Central memory CD8-positive, alpha-beta T cell (primary cell): ENCODE data around the gene C20orf96.
"Not testable (repeated sequence)": the region's sequence is repeated elsewhere in the genome, so short reads cannot be mapped to it uniquely, and the experiment has no call there.

Source experiments
- ATAC-seq: fragments of 150-1000 bp; cut with Tn5 transposase; replicated peaks from 2 replicates; pipeline ENCODE4 v1.10.0; 2022; ENCODE audit warnings: mild to moderate bottlenecking, moderate FRiP score, moderate number of reproducible peaks; ENCODE audit not compliant: poor library complexity, severe bottlenecking; ENCODE audit errors: extremely low read depth
- DNase-seq, 2 donors: peaks; one replicate each; pipeline ENCODE4 v3.0.0; 2021; ENCODE audit warnings: low spot score in 2 of 2
- H3K27ac Mint-ChIP-seq: one replicate; pipeline ENCODE4 v1.8.0; 2022; ENCODE audit warnings: low read depth, mild to moderate bottlenecking, moderate library complexity, mixed read lengths
- H3K27me3 Mint-ChIP-seq: one replicate; pipeline ENCODE4 v1.8.0; 2022; ENCODE audit warnings: mixed read lengths
- H3K36me3 Mint-ChIP-seq: one replicate; pipeline ENCODE4 v1.8.0; 2022; ENCODE audit warnings: mild to moderate bottlenecking, moderate library complexity, mixed read lengths; ENCODE audit not compliant: insufficient read depth
- H3K4me1 Mint-ChIP-seq: one replicate; pipeline ENCODE4 v1.8.0; 2022; ENCODE audit warnings: mixed read lengths
- H3K4me3 Mint-ChIP-seq: one replicate; pipeline ENCODE4 v1.8.0; 2022; ENCODE audit warnings: mild to moderate bottlenecking, moderate library complexity, mixed read lengths
- H3K9me3 Mint-ChIP-seq: one replicate; pipeline ENCODE4 v1.8.0; 2022; ENCODE audit warnings: mixed read lengths

The C20orf96 gene

DNA sequence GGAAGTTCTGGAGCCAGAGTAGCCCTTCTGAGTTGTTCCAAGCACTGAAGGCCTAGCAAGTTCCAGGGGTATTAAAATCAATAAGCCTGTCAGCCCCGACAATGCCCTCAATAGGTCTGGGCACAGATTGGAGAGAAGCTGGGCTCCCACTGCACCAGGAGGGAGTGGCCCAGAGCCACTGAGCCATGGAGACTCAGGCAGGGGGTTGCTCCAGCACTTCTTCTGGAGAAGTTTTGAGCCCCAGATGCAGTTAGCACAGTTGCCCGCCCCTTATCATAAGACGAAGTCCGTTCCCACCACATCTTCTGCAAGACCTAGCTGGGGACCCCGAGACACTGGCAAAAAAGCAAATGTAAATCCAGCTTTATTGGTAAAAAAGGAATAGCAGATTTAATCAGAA, 20.0 kb downstream of the C20orf96 start:
- no peak for ATAC-seq
- DNase-seq: no peak
- peaks cover 11% of the 10 kb centered on the region for H3K4me1 Mint-ChIP-seq
- H3K36me3 Mint-ChIP-seq: no peaks in the 10 kb centered on the region
- no peaks in the 10 kb centered on the region for H3K9me3 Mint-ChIP-seq
- peaks cover 18% of the 10 kb centered on the region for H3K27me3 Mint-ChIP-seq
- H3K4me3 Mint-ChIP-seq: no peak overlapping the region
- no peak overlapping the region for H3K27ac Mint-ChIP-seq

DNA sequence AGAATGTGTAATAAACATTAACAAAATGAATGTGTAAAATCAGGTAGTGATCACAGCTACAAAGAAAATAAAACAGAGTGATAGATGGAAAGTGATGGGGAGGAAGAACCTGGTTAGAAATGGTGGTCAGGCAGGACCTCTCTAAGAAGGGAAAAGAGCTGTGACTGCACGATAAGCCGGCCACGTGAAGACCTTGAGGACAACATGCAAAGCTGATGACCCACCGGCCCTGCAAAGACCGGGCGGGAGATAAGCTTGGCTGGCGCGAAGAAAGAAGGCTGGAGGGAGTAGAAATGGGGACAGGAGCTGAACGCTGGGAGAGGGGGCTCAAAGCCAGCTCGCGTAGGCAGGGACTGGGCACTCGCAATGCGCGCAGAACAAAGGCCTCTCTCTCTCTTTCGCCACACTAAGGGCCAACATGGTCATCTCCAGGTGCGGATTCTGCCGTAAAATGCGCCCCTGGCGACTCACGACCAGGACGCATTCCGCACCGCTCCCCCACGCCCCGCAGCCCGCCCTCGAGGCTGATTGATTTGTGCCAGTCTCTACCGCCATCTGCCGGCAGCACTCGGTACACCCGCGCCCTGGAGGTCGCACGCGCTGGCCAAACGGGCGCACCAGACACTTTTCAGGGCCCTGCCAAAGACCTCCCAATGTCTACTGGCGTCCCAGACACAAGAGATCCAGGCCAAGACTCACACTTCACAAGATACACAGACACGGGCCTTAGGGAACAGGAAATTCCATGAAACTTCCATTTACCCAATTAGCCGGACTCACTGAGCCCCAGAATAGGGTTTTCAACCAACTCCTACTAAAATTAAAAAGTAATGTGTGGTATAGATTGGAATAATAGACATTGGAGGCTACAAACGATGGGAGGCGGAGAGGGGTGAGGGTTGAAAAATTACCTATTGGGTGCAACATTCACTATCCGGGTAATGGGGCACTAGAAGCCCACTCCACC, 23.7 kb downstream of the C20orf96 start:
- peak; percentile 92 for ATAC-seq
- peaks cover 11% of the 10 kb centered on the region for H3K4me1 Mint-ChIP-seq
- DNase-seq: peak; percentile 78 to 90
- H3K4me3 Mint-ChIP-seq: peak overlapping the region; percentile 86
- H3K27me3 Mint-ChIP-seq: peaks cover 18% of the 10 kb centered on the region
- no peaks in the 10 kb centered on the region for H3K9me3 Mint-ChIP-seq
- no peak overlapping the region for H3K27ac Mint-ChIP-seq
- no peaks in the 10 kb centered on the region for H3K36me3 Mint-ChIP-seq

DNA sequence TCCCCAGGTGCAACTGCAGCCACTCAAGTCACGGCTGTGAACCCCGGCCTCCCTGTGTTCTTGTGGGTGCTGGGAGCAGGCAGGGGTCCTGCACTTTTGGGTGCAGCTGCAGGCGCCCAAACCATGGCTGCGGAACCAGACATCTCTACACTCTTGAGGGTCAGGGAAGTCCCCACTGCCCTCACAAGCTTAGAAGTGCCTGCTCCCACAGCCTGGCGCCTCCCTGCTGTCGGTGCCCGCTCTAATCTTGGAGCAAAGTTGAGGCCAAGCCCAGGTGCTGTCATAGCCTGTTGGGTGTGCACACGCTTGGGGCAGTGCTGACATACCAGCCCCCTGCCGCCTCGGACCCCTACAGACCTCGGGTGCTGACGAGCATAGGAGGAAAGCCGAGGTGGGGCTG, 26.8 kb downstream of the C20orf96 start:
- no peak for ATAC-seq
- H3K27me3 Mint-ChIP-seq: peaks cover 22% of the 10 kb centered on the region
- no peaks in the 10 kb centered on the region for H3K9me3 Mint-ChIP-seq
- H3K4me1 Mint-ChIP-seq: peaks cover 11% of the 10 kb centered on the region
- H3K4me3 Mint-ChIP-seq: no peak overlapping the region
- DNase-seq: no peak
- no peak overlapping the region for H3K27ac Mint-ChIP-seq
- no peaks in the 10 kb centered on the region for H3K36me3 Mint-ChIP-seq

DNA sequence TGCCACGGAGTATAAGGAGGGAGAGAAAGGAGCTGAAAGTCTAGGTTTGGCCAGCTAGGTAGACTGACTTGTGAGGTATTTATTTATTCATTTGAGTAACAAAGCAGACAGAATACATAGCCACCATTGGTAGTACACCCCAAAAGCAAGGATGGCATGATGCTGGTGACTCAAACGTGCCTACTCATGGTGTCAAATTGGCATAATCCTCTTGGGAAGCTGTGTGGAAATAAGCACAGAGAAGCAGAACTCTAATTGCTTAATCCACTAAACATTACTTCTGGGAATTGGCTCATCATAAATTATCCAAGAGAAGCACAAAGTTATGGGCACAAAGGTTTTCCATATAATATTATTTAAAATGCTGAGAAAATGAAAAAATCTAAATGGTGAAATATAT, 30.6 kb downstream of the C20orf96 start:
- DNase-seq: no peak
- H3K36me3 Mint-ChIP-seq: no peaks in the 10 kb centered on the region
- no peak overlapping the region for H3K4me3 Mint-ChIP-seq
- H3K4me1 Mint-ChIP-seq: no peaks in the 10 kb centered on the region
- ATAC-seq: no peak
- no peak overlapping the region for H3K27ac Mint-ChIP-seq
- no peaks in the 10 kb centered on the region for H3K9me3 Mint-ChIP-seq
- peaks cover 28% of the 10 kb centered on the region for H3K27me3 Mint-ChIP-seq

DNA sequence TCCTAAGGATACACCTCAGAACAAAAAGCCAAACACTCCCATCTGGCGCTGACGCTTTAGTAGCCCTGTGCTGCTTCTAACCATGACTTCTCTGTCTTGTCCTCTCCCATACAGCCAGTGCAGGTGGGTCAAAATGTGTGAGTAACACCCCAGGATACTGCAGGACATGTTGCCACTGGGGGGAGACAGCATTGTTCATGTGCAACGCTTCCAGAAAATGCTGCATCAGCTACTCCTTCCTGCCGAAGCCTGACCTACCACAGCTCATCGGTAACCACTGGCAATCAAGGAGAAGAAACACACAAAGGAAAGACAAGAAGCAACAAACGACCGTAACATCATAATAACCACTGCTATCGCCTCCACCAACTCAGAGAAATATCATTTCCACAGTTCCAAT, 31.6 kb downstream of the C20orf96 start:
- Mint-ChIP-seq H3K27me3 (peaks cover 28% of the 10 kb centered on the region), H3K36me3 (no peaks in the 10 kb centered on the region), H3K9me3 (no peaks in the 10 kb centered on the region), H3K4me3 (no peak overlapping the region), H3K4me1 (no peaks in the 10 kb centered on the region), H3K27ac (no peak overlapping the region)
- DNase-seq (no peak), ATAC-seq (no peak)

DNA sequence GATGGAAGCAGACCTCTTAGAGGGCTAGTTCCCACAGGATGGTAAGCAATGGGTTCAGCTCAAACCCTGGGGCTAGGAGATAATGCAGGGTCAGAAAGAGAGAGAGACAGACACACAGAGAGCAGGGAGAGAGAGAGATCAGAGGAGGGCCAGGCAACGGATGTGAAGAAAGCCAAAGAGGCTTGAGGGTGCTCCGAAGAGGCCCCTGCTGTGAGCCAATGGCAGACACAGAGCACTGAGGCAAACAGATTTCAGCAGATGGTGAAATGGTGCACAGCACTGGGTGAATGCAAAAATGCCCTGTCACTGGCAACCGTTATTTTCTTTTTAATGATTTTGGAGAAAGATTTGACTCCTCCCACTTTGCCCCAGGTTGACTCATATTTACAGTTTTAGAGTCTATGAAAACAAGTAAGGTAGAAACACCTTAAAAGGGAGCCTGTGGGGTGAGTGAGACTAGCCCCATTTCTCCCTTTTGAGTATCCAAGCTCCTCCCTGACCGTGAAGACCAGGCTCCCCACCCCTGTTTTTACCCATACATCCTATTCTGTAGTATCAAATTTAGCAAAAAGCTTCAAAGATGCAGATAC, 32.2 kb downstream of the C20orf96 start:
- Mint-ChIP-seq H3K4me1 (no peaks in the 10 kb centered on the region), H3K4me3 (no peak overlapping the region), H3K36me3 (no peaks in the 10 kb centered on the region), H3K27ac (no peak overlapping the region), H3K27me3 (peaks cover 33% of the 10 kb centered on the region), H3K9me3 (no peaks in the 10 kb centered on the region)
- DNase-seq (no peak), ATAC-seq (no peak)

DNA sequence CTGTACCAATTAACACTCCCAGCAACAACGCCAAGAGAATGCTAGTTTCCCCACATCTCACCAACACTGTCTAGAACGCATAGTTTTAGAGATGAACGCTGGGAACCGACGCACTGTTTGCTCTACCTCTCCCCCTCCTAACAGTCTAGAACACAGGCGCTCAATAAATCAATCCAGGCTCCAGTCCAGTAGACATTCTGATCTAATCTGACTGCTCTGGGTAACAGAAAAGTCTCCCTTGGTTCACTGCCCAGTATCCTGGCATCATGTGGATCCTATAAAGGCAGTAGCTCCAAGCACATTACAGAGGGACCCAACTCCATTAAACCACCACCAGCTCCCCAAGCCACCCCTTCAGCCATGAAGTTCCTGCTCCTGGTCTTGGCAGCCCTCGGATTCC, 33.1 kb downstream of the C20orf96 start, which contains the start of gene DEFB132:
Gene DEFB132, plus strand, starts transcription at position 306 of the 400 bp plus-strand sequence. Its CDS starts 55 bp downstream, at position 361.
- H3K27ac Mint-ChIP-seq: no peak within 1 kb of the TSS

DNA sequence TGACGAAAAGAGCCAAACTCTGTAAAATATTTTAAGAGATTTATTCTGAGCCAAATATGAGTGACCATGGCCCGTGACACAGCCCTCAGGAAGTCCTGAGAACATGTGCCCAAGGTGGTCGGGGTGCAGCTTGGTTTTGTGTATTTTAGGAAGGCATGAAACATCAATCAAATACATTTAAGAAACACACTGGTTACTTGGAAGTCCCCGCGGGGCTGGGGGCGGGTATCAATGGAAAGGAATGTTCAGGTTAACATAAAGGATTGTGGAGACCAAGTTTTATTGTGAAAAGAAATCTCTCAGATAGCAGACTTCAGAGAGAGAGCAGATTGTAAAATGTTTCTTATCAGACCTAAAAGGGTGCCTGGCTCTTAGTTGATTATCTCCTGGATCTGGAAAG, 37.1 kb downstream of the C20orf96 start:
- not testable (repeated sequence) for H3K9me3 Mint-ChIP-seq, DNase-seq, H3K4me1 Mint-ChIP-seq, H3K36me3 Mint-ChIP-seq, H3K4me3 Mint-ChIP-seq, ATAC-seq, H3K27ac Mint-ChIP-seq
- H3K27me3 Mint-ChIP-seq: peaks cover 40% of the 10 kb centered on the region

More for the DNA sequence above, 33.1 kb downstream of the C20orf96 start, which contains the start of gene DEFB132:
- H3K4me1 Mint-ChIP-seq: no peaks in the 10 kb centered on the region
- ATAC-seq (no peak), DNase-seq (no peak)
- H3K27me3 Mint-ChIP-seq: peaks cover 38% of the 10 kb centered on the region
- no peaks in the 10 kb centered on the region for H3K9me3 Mint-ChIP-seq
- H3K36me3 Mint-ChIP-seq: no peaks in the 10 kb centered on the region
- H3K4me3 Mint-ChIP-seq: no peak within 1 kb of the TSS

DNA sequence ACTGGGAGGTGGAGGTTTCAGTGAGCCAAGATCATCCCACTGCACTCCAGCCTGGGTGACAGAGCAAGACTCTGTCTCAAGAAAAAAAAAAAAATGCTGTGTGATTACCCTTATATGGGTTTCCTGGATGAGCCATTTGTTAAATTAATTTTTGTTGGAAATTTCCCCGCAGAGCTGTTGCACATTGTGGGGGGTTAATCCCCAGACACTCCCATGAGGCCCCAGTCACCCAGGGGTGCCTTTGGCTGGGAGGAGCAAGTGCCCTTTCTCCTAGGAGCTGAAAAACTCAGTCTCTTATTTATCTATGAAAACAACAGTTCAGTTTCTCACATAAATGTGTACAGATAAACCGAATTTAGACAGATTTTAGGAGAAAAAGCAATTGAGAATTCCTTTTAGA, 37.7 kb downstream of the C20orf96 start:
- Mint-ChIP-seq H3K4me1 (peaks cover 5% of the 10 kb centered on the region), H3K9me3 (no peaks in the 10 kb centered on the region), H3K27ac (no peak overlapping the region), H3K36me3 (no peaks in the 10 kb centered on the region), H3K27me3 (peaks cover 34% of the 10 kb centered on the region), H3K4me3 (no peak overlapping the region)
- DNase-seq: no peak
- ATAC-seq: no peak

DNA sequence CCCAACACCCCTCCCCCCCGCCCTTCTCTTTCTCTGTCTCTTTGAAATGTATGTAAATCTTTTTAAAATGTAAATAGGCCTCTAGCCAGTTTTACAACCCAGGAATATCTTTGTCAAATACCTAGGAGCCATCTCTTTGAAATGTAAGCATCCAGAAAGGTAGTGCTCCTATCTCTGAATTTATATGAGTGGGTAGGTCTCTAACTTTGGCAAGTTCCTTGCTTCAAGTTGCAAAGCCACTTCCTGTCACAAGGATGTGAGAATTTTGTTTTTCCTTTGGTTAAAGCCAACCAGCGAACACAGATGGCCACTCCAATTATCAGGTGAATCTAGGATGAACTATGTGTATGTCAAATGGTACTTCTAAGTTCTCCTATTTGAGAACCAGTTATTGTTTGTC, 39.2 kb downstream of the C20orf96 start:
- peaks cover 27% of the 10 kb centered on the region for H3K27me3 Mint-ChIP-seq
- no peak for DNase-seq
- no peaks in the 10 kb centered on the region for H3K9me3 Mint-ChIP-seq
- no peak overlapping the region for H3K4me3 Mint-ChIP-seq
- H3K4me1 Mint-ChIP-seq: peaks cover 5% of the 10 kb centered on the region
- H3K27ac Mint-ChIP-seq: no peak overlapping the region
- no peaks in the 10 kb centered on the region for H3K36me3 Mint-ChIP-seq
- no peak for ATAC-seq

DNA sequence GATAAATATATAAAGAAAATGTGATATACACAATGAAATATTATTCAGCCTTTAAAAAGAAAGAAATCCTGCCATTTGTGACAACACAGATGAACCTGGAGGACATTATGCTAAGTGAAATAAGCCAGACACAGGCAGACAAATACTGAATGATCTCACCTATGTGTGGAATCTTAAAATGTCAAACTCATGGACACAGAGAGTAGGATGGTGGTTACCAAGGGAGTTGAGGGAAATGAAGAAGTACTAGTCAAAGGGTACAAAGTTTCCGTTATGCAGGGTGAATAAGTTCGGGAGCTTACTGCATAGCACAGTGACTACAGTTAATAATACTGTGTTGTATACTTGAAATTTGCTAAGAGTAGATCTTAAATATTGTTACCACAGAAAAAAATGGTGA, 47.6 kb downstream of the C20orf96 start:
- Mint-ChIP-seq H3K9me3 (no peaks in the 10 kb centered on the region), H3K27ac (no peak overlapping the region), H3K4me3 (no peak overlapping the region), H3K36me3 (no peaks in the 10 kb centered on the region), H3K27me3 (peaks cover 29% of the 10 kb centered on the region), H3K4me1 (no peaks in the 10 kb centered on the region)
- DNase-seq (no peak), ATAC-seq (no peak)

DNA sequence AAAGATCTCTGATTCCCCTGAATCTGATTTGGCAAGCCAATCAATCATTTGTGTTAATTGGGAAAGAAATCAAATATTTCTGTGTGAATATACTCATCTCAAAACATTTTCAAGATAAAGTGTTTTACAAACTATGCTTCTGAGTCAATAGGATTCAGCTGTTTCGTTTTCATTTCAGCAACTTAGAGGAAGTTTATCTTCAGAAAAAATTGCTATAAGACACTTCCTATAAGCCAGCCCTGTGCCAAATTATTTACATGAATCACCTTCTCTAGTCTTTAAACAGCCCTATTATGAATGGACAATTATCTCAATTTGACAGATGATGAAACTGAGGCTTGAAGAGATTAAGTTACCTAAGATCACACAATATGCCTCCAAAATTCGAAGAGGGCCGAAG, 52.6 kb downstream of the C20orf96 start:
- no peaks in the 10 kb centered on the region for H3K36me3 Mint-ChIP-seq
- no peak for DNase-seq
- no peak for ATAC-seq
- peaks cover 17% of the 10 kb centered on the region for H3K27me3 Mint-ChIP-seq
- H3K4me3 Mint-ChIP-seq: peak overlapping the region; percentile 44
- peak overlapping the region; percentile 56 for H3K27ac Mint-ChIP-seq
- H3K4me1 Mint-ChIP-seq: peaks cover 7% of the 10 kb centered on the region
- no peaks in the 10 kb centered on the region for H3K9me3 Mint-ChIP-seq

DNA sequence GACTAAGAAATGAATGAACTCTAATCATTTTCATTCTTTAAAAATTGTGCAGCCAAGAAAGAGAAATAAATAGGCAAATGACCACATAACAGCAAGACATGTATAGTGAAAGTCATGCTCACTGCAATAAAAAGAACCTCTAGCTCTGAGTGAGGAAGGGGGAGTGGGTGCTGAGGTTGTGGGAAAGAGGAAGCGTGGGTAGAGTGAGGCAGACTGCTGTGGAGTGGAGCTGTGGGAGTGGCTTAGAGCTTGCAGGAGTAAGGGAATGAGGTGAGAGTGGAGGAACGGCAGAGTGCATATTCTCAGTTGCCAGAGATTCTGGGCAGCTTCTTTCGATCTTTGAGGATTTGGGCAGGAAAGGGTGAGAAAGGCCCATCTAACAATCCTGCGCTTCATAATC, 53.1 kb downstream of the C20orf96 start:
- H3K4me1 Mint-ChIP-seq: peaks cover 7% of the 10 kb centered on the region
- no peaks in the 10 kb centered on the region for H3K9me3 Mint-ChIP-seq
- H3K4me3 Mint-ChIP-seq: peak overlapping the region; percentile 44
- no peaks in the 10 kb centered on the region for H3K36me3 Mint-ChIP-seq
- DNase-seq: no peak
- peak overlapping the region; percentile 56 for H3K27ac Mint-ChIP-seq
- H3K27me3 Mint-ChIP-seq: peaks cover 12% of the 10 kb centered on the region
- ATAC-seq: no peak
